Duodenal mucosa (tissue), 2 donors: ENCODE results near the gene NPAS3.
"Not testable (repeated sequence)": the region's sequence is repeated elsewhere in the genome, so short reads cannot be mapped to it uniquely, and the experiment has no call there.

Experiments used
- H3K27ac ChIP-seq: one replicate; pipeline ENCODE4 v1.7.0; 2013; ENCODE audit warnings: low read depth, low read length
- H3K27me3 ChIP-seq, 2 donors: one replicate each; pipeline ENCODE4 v1.7.0; 2013; ENCODE audit warnings: low read length in 2 of 2, control low read depth in 1 of 2; ENCODE audit not compliant: insufficient read depth in 2 of 2, control insufficient read depth in 1 of 2
- H3K36me3 ChIP-seq, 2 donors: one replicate each; pipeline ENCODE4 v1.7.0; 2013; ENCODE audit warnings: low read length in 2 of 2, control low read depth in 1 of 2; ENCODE audit not compliant: insufficient read depth in 2 of 2, control insufficient read depth in 1 of 2
- H3K4me1 ChIP-seq, 2 donors: one replicate each; pipeline ENCODE4 v1.7.0; 2013; ENCODE audit warnings: low read length in 2 of 2, control low read depth in 1 of 2; ENCODE audit not compliant: insufficient read depth in 2 of 2, control insufficient read depth in 1 of 2
- H3K4me3 ChIP-seq, 2 donors: one replicate each; pipeline ENCODE4 v1.7.0; 2013; ENCODE audit warnings: low read length in 2 of 2, low read depth in 1 of 2
- H3K9ac ChIP-seq, 2 donors: one replicate each; pipeline ENCODE4 v1.7.0; 2013; ENCODE audit warnings: low read length in 2 of 2, low read depth in 1 of 2
- H3K9me3 ChIP-seq, 2 donors: one replicate each; pipeline ENCODE4 v1.7.0; 2013; ENCODE audit warnings: low read length in 2 of 2, control low read depth in 1 of 2; ENCODE audit not compliant: control insufficient read depth in 1 of 2

The NPAS3 gene

GRCh38 chr14:33065634-33066033 lies 127.0 kb downstream of the NPAS3 start:
- H3K9me3 ChIP-seq = no peaks in the 10 kb centered on the region
- no peak overlapping the region for H3K27ac ChIP-seq
- H3K4me3 ChIP-seq = no peak overlapping the region
- no peaks in the 10 kb centered on the region for H3K36me3 ChIP-seq
- no peaks in the 10 kb centered on the region for H3K27me3 ChIP-seq
- no peaks in the 10 kb centered on the region for H3K4me1 ChIP-seq
- no peak overlapping the region for H3K9ac ChIP-seq

GRCh38 chr14:33068040-33068439 lies 129.4 kb downstream of the NPAS3 start:
- Histone ChIP-seq H3K27ac (no peak overlapping the region), H3K4me3 (no peak overlapping the region), H3K4me1 (no peaks in the 10 kb centered on the region), H3K27me3 (no peaks in the 10 kb centered on the region), H3K36me3 (no peaks in the 10 kb centered on the region), H3K9ac (no peak overlapping the region), H3K9me3 (no peaks in the 10 kb centered on the region)

GRCh38 chr14:33068626-33069025 lies 129.9 kb downstream of the NPAS3 start:
- Histone ChIP-seq H3K27me3 (no peaks in the 10 kb centered on the region), H3K4me3 (no peak overlapping the region), H3K27ac (no peak overlapping the region), H3K9me3 (no peaks in the 10 kb centered on the region), H3K36me3 (no peaks in the 10 kb centered on the region), H3K9ac (no peak overlapping the region), H3K4me1 (no peaks in the 10 kb centered on the region)

- Histone ChIP-seq H3K4me1 (no peaks in the 10 kb centered on the region), H3K27me3 (no peaks in the 10 kb centered on the region), H3K36me3 (no peaks in the 10 kb centered on the region), H3K9me3 (no peaks in the 10 kb centered on the region), H3K27ac (no peak overlapping the region), H3K9ac (no peak overlapping the region), H3K4me3 (no peak overlapping the region)
These were observed 131.8 kb downstream of the NPAS3 start for GRCh38 chr14:33070475-33070874.

- H3K4me3 ChIP-seq = no peak overlapping the region
- H3K36me3 ChIP-seq = no peaks in the 10 kb centered on the region
- H3K4me1 ChIP-seq = no peaks in the 10 kb centered on the region
- no peaks in the 10 kb centered on the region for H3K9me3 ChIP-seq
- H3K27ac ChIP-seq = no peak overlapping the region
- no peaks in the 10 kb centered on the region for H3K27me3 ChIP-seq
- H3K9ac ChIP-seq = no peak overlapping the region
These were observed 134.3 kb downstream of the NPAS3 start for GRCh38 chr14:33073023-33073422.

GRCh38 chr14:33081259-33081658 lies 142.6 kb downstream of the NPAS3 start:
- no peak overlapping the region for H3K9ac ChIP-seq
- H3K36me3 ChIP-seq = no peaks in the 10 kb centered on the region
- H3K27me3 ChIP-seq = no peaks in the 10 kb centered on the region
- no peaks in the 10 kb centered on the region for H3K9me3 ChIP-seq
- no peaks in the 10 kb centered on the region for H3K4me1 ChIP-seq
- H3K27ac ChIP-seq = no peak overlapping the region
- H3K4me3 ChIP-seq = no peak overlapping the region

GRCh38 chr14:33085799-33086198 lies 147.1 kb downstream of the NPAS3 start:
- Histone ChIP-seq H3K4me3 (no peak overlapping the region), H3K36me3 (no peaks in the 10 kb centered on the region), H3K4me1 (no peaks in the 10 kb centered on the region), H3K9me3 (no peaks in the 10 kb centered on the region), H3K27me3 (no peaks in the 10 kb centered on the region), H3K9ac (no peak overlapping the region), H3K27ac (no peak overlapping the region)

- H3K27ac ChIP-seq, H3K27me3 ChIP-seq, H3K9me3 ChIP-seq, H3K4me3 ChIP-seq, H3K36me3 ChIP-seq, H3K4me1 ChIP-seq, H3K9ac ChIP-seq: not testable (repeated sequence)
These were observed 149.6 kb downstream of the NPAS3 start for GRCh38 chr14:33088274-33088673.

GRCh38 chr14:33098016-33098415 lies 159.3 kb downstream of the NPAS3 start:
- Histone ChIP-seq H3K27me3 (no peaks in the 10 kb centered on the region), H3K9me3 (no peaks in the 10 kb centered on the region), H3K4me1 (no peaks in the 10 kb centered on the region), H3K36me3 (no peaks in the 10 kb centered on the region), H3K9ac (no peak overlapping the region), H3K4me3 (no peak overlapping the region), H3K27ac (no peak overlapping the region)

GRCh38 chr14:33103489-33103888 lies 164.8 kb downstream of the NPAS3 start:
- H3K9ac ChIP-seq = no peak overlapping the region
- H3K4me3 ChIP-seq = no peak overlapping the region
- H3K4me1 ChIP-seq = no peaks in the 10 kb centered on the region
- no peaks in the 10 kb centered on the region for H3K36me3 ChIP-seq
- H3K27me3 ChIP-seq = no peaks in the 10 kb centered on the region
- H3K9me3 ChIP-seq = no peaks in the 10 kb centered on the region
- no peak overlapping the region for H3K27ac ChIP-seq

- H3K27ac ChIP-seq = no peak overlapping the region
- no peaks in the 10 kb centered on the region for H3K4me1 ChIP-seq
- H3K9me3 ChIP-seq = no peaks in the 10 kb centered on the region
- H3K36me3 ChIP-seq = no peaks in the 10 kb centered on the region
- H3K27me3 ChIP-seq = no peaks in the 10 kb centered on the region
- H3K9ac ChIP-seq = no peak overlapping the region
- H3K4me3 ChIP-seq = no peak overlapping the region
These were observed 165.3 kb downstream of the NPAS3 start for GRCh38 chr14:33103966-33104365.
